SHP77 treated with DMSO at 0.1 percent for 48 hours (cell line): ENCODE data around the gene MFRP.

ENCODE experiments used
- DNase-seq: peaks from one replicate; lab custom pipeline; 2025; lab: John Stamatoyannopoulos, UW

The MFRP gene

GRCh38 chr11:119373059-119373920, 26.8 kb upstream of the MFRP start:
- DNase-seq: no peak

GRCh38 chr11:119372260-119373058, 26.0 kb upstream of the MFRP start:
- no peak for DNase-seq

GRCh38 chr11:119371778-119372182, 25.3 kb upstream of the MFRP start:
- no peak for DNase-seq

DNA sequence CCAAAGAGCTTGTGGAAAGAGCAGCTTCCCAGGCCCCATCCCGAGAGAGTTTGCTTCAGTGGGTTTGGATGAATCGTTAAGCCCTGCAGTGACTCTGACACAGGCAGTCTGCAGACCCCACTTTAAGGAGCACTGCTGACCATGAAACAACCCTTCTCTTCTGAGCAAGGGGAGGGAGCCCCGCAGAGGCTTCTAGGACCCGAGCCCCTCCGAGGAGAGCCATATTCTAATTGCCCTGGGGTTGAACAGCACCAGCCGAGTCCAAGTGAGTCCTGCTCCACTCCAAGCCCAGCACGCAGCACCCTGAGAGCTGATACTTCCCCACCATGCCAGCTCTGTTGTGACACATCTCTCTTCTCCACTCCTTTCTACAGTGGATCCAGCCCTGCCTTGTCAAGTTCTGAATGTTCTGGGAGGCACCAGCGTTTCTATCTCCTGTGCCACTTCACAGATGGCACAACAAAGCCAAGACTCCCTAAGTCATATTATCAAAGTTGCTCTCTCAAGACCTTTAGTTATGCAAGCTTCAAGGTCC, 24.6 kb upstream of the MFRP start:
- DNase-seq: no peak

GRCh38 chr11:119370486-119371046, 24.1 kb upstream of the MFRP start:
- no peak for DNase-seq

- no peak for DNase-seq
These were observed 22.8 kb upstream of the MFRP start for GRCh38 chr11:119369132-119369925.

DNA sequence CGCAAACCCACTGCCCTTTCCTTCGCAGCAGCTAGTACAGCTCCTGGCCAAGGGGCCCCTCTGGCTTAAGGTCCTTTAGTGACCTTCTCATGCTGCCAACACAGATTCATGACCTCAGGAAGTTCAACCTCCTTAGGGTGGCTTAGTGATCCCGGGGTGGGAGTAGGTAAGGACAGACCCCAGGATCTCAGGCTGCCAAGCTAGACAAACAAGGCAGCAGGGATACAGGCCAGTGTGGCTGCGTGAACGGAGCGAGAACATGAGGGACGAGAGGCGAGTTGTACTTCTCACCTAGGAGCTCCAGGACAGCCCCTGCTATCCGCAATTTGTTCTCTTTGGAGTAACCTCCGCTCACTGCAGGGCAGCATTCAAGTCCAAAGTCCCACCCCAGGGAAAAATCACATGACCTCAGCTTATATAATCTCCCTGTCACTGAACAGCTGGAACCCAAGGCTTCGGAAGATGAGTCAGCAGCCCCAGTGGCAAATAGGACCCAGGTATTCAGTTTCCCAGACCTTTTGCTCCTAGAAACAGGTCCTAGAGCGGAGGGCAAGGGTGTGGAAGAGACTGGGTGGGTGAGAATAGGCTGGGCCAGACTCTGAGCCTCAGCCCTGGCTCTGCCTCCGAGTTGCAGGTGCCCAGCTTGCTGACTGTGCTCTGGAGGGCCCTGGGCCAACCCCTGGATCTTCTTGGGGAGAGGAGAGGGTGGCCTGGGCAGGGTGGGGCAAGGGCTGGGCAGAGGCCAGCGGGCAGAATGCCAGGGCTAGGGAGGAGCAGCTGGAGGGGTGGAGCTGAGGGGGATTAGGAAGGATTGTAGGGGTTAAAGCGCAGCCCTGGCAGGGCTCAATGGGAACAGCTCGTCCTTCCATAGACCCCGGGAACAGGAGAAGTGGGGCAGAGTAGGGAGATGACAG, 21.9 kb upstream of the MFRP start:
- no peak for DNase-seq

DNA sequence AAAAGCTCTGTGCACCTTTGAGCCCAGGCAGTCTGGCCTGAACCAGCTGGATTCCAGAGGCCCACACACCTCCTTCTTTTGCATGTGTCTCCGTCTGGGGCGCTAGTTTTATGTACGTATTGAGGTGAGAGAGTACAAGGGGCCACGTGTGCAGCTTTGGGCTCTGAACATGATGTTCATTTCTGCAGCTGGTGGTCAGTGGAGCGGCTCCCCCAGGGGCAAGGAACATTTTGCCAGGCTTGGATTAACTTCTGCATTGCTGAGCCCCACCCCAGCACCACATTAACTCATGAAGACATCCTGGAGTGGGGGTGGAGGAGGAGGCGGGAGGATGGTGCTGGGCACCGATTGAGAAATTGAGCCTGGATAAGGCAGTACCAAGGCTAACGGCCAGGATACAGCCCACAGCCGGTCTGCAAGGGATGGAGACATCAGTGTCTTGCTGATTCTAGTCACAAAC, 21.2 kb upstream of the MFRP start:
- no peak for DNase-seq

DNA sequence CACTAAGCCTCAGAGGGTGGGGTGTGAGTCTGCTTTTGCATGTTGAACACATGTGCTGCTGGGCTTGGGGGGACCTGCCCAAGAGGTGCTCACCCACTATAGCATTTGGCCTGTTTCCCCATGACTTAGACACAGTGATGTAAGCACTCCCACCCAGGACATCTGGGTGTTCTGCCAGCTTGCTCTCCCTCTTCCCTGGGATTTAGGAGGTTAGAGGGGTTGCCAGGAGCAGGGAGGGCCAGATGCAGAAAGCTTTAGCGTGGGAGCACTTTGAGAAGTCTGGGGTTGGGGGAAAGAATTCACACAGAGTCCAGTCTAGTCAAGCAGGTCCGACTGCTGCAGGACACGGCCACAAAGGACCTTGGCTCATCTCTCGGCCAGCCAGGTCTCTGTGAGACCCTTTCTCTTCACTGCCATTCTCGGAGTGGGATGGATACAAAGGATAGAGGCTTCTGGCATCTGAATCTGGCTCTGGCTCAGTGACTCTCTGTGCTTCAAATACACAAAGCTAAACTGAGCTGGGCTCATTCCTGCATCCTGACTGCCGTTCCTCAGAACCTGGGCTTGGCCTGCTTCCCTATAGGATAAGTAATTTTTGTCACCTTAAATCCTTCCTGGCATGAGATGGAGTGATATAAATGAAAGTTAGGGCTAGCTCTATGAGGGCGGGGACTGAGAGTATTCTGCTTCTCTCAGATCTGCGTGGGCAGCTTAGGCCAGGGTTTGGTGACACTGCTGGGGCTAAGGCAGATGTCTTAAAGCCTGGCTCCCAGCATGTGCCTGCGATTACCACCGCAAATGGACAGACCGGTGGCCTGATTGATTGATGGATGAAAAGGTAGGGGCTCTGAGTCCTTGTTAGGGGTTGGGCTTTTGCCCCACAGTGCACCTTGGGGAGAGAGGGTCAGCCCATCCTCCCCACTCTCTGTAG, 20.4 kb upstream of the MFRP start:
- DNase-seq: no peak

- DNase-seq: no peak
These were observed 18.6 kb upstream of the MFRP start for GRCh38 chr11:119365071-119365591.

GRCh38 chr11:119363851-119364590, 17.5 kb upstream of the MFRP start:
- no peak for DNase-seq

DNA sequence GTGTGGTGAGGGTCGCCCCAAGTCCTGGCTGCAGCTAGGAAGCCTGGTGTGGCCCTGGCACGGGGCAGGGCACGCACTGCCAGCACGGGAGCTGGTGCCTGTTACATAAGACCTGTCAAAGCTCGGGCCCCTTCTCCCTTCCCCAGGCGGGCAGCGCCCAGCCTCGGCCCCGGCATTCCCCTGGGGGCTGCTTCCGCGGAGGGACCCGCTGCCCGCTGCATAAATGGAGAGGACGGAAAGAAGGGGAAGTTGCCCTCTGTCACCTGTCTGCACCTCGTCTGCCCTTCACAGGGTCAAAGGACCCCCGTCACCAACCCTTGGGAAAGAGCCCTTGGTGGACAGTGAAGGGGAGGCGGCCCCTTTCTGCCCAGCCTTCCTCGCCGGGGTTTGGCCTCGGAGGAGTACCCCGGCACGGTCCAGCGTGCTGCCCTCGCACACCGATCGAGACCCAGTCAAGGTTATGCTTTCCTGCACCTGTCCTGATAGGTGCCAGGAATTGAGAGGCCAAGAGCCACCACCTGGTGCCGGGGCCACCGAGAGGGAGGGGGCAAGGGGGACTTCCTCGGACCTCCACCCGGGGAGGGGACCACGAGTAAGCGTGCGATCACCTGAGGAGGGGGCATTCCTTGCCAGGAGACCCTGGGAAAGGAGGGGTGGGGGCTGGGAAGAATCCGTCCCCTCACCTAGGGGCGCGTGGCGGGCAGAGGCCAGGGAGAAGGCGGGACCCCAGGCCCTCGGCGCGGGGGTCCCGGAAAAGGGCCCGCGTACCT, 16.8 kb upstream of the MFRP start:
- DNase-seq: no peak

DNA sequence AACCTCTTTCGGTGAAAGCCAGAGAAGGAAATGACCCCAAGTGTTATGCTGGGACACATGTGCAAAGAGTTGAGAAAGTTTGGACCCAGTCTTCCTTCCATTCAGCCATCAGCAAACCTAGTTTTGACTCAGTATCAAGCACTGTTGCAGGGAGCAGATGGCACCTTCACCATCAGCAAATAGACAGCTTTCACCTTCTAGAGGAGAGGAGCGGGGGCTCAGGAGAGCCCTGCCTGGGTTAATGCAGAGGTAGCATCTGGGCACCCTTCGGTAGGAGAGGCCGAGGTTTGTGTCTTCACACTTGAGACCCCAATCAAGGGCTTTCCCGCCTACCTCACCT, 16.2 kb upstream of the MFRP start:
- no peak for DNase-seq

GRCh38 chr11:119361941-119362725, 15.6 kb upstream of the MFRP start:
- no peak for DNase-seq

DNA sequence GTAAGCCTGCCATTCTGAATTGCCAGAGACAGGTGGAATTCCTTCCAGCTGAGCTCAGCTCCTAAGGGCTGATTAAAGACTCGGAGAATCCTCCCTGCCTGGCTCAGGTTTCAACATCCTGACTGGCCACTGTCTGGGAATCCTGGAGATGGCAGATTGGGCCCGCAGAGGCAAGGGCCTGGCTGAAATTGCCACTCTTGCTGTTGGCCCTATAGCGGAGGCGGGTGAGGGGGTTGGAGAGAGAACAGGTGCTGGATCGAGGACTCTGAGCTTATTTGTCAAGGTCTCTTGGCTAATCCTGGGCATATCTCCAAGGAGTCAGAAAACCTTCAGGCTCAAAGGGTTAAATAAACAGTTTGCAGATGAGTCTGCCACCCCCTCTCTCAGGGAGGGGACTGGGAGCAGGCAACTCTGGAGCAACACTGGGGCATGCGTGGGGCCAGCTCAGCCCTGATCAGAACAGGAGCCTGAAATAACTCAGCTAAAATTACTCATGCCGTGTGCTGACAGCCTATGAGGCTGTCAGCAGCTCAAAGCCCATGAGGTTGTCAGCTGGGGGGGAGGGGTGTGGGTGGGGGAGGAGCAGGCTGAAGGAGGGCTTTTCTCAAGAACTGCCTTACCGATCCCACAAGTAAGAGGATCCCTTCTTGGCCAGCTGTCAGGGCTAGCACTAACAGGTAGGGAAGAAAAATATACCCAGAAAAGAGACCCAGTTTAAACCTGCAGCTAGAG, 14.7 kb upstream of the MFRP start:
- no peak for DNase-seq
